ENCODE measurements around the gene ZBTB9.

Gene ZBTB9

DNA sequence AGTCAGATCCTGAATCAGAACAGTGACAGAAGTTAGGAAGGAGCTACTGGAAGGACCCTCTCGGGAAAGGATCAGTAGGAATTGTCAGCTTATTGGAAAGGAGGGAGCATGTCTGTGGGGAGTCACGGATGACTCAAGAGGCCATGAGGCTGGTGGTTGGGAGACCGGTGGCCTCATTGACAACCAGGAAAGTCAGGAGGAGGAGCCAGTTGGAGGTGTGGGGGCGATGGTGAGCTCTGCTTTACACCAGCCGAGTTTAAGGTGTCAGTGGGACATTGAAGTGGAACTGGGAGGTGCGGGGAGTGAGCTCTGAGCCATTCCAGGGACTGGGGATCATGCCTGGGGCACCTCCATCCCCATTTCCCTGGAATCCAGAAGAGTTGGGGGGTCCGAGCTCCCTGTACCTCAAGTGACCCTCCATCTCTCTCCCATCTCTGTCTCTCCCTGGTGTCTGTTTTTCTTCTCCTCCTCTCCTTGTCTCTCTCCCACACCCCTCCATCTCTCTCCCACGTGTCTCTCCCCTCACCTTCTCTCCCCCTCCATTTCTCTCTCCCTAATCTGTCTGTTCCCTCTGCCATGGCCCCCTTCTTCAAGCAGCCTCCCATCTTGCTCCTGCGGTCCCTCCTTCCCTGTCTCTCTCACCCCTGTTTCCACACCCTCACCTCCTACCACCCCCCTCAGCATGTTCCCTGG lies 14.3 kb upstream of the ZBTB9 start:
- no peaks in the 10 kb centered on the region for H3K9me3 ChIP-seq (ENCODE audit: insufficient read depth, low read depth, low read length)
- no peak overlapping the region for H3K4me3 ChIP-seq (ENCODE audit: low read length, poor library complexity, severe bottlenecking)
- no peaks in the 10 kb centered on the region for H3K27me3 ChIP-seq (ENCODE audit: insufficient read depth, low read length, poor library complexity, severe bottlenecking)
- no peak overlapping the region for H2AFZ ChIP-seq (ENCODE audit: low read length)
- no peak overlapping the region for H3K9ac ChIP-seq (ENCODE audit: low read depth, low read length, poor library complexity, severe bottlenecking)
- H3K4me1 ChIP-seq (ENCODE audit: insufficient read depth, low read length, poor library complexity, severe bottlenecking) = no peaks in the 10 kb centered on the region
- no peaks in the 10 kb centered on the region for H3K79me2 ChIP-seq (ENCODE audit: insufficient read depth, low read length)
- H3K36me3 ChIP-seq (ENCODE audit: insufficient read depth, low read length) = peaks cover 55% of the 10 kb centered on the region; the same call in 1 of the 2 replicates
- H3K4me2 ChIP-seq (ENCODE audit: low read depth, low read length, poor library complexity, severe bottlenecking) = no peak overlapping the region
- no peaks in the 10 kb centered on the region for H3F3A ChIP-seq (ENCODE audit: low read depth)
- no peaks in the 10 kb centered on the region for H4K20me1 ChIP-seq (ENCODE audit: insufficient read depth, low read length, poor library complexity, severe bottlenecking)
- TF ChIP-seq, protein P1, sequence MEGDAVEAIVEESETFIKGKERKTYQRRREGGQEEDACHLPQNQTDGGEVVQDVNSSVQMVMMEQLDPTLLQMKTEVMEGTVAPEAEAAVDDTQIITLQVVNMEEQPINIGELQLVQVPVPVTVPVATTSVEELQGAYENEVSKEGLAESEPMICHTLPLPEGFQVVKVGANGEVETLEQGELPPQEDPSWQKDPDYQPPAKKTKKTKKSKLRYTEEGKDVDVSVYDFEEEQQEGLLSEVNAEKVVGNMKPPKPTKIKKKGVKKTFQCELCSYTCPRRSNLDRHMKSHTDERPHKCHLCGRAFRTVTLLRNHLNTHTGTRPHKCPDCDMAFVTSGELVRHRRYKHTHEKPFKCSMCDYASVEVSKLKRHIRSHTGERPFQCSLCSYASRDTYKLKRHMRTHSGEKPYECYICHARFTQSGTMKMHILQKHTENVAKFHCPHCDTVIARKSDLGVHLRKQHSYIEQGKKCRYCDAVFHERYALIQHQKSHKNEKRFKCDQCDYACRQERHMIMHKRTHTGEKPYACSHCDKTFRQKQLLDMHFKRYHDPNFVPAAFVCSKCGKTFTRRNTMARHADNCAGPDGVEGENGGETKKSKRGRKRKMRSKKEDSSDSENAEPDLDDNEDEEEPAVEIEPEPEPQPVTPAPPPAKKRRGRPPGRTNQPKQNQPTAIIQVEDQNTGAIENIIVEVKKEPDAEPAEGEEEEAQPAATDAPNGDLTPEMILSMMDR (conservative IDR thresholded peaks at IDR 0.05; ENCODE audit: low read length) = no peak
- TF ChIP-seq EZH2phosphoT487 (IDR thresholded peaks at IDR 0.05; ENCODE audit: borderline replicate concordance) = no peak
- H3K9me2 ChIP-seq (replicated peaks; ENCODE audit: low read depth, low read length) = no peaks in the 10 kb centered on the region

DNA sequence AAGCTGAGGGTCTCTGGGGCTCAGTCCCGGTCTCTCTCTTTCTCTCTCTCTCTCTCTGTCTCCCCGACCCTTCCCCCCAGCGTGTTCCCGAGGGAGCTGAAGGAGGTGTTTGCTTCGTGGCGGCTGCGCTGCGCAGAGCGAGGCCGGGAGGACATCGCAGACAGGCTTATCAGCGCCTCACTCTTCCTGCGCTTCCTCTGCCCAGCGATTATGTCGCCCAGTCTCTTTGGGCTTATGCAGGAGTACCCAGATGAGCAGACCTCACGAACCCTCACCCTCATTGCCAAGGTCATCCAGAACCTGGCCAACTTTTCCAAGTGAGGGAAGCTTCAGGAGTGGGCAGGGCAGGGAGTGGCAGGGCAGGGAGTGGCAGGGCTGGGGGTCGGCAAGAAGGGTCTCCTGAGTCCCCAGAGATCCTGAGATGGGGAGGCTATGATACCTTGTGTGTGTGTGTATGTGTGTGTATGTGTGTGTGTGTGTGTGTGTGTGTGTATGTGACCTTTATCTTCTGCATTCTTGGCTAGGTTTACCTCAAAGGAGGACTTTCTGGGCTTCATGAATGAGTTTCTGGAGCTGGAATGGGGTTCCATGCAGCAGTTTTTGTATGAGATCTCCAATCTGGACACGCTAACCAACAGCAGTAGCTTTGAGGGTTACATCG lies 13.6 kb upstream of the ZBTB9 start:
- Histone ChIP-seq H3K4me2 (ENCODE audit: low read depth, low read length, poor library complexity, severe bottlenecking) (no peak overlapping the region), H3K9ac (ENCODE audit: low read depth, low read length, poor library complexity, severe bottlenecking) (no peak overlapping the region), H3K4me3 (ENCODE audit: low read length, poor library complexity, severe bottlenecking) (no peak overlapping the region), H3F3A (ENCODE audit: low read depth) (no peaks in the 10 kb centered on the region), H3K27me3 (ENCODE audit: insufficient read depth, low read length, poor library complexity, severe bottlenecking) (no peaks in the 10 kb centered on the region), H3K9me3 (ENCODE audit: insufficient read depth, low read depth, low read length) (no peaks in the 10 kb centered on the region), H3K9me2 (replicated peaks; ENCODE audit: low read depth, low read length) (no peaks in the 10 kb centered on the region), H4K20me1 (ENCODE audit: insufficient read depth, low read length, poor library complexity, severe bottlenecking) (no peaks in the 10 kb centered on the region), H3K36me3 (ENCODE audit: insufficient read depth, low read length) (peaks cover 48% of the 10 kb centered on the region; the same call in 1 of the 2 replicates), H3K79me2 (ENCODE audit: insufficient read depth, low read length) (no peaks in the 10 kb centered on the region), H3K4me1 (ENCODE audit: insufficient read depth, low read length, poor library complexity, severe bottlenecking) (no peaks in the 10 kb centered on the region), H2AFZ (ENCODE audit: low read length) (no peak overlapping the region)
- TF ChIP-seq EZH2phosphoT487 (IDR thresholded peaks at IDR 0.05; ENCODE audit: borderline replicate concordance) = no peak
- TF ChIP-seq, protein P1 (conservative IDR thresholded peaks at IDR 0.05; ENCODE audit: low read length) = no peak

DNA sequence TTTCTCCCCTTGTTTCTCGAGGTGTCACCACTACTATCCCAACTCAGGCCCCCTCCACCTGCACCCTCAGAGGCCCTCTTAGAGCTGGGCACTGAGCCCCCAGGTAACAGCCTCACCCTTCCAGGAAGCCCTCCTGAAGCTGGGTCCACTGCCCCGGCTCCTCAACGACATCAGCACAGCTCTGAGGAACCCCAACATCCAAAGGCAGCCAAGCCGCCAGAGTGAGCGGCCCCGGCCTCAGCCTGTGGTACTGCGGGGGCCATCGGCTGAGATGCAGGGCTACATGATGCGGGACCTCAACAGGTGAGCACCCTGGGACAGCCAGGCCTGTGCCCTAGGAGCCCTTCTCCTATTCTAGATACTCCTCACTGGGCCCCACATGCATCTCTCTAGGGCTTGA lies 12.9 kb upstream of the ZBTB9 start:
- Histone ChIP-seq H3F3A (ENCODE audit: low read depth) (no peaks in the 10 kb centered on the region), H4K20me1 (ENCODE audit: insufficient read depth, low read length, poor library complexity, severe bottlenecking) (no peaks in the 10 kb centered on the region), H3K9me2 (replicated peaks; ENCODE audit: low read depth, low read length) (no peaks in the 10 kb centered on the region), H3K9me3 (ENCODE audit: insufficient read depth, low read depth, low read length) (no peaks in the 10 kb centered on the region), H3K4me2 (ENCODE audit: low read depth, low read length, poor library complexity, severe bottlenecking) (no peak overlapping the region), H3K79me2 (ENCODE audit: insufficient read depth, low read length) (no peaks in the 10 kb centered on the region), H2AFZ (ENCODE audit: low read length) (no peak overlapping the region), H3K36me3 (ENCODE audit: insufficient read depth, low read length) (peaks cover 46% of the 10 kb centered on the region; the same call in 1 of the 2 replicates), H3K4me1 (ENCODE audit: insufficient read depth, low read length, poor library complexity, severe bottlenecking) (no peaks in the 10 kb centered on the region), H3K4me3 (ENCODE audit: low read length, poor library complexity, severe bottlenecking) (no peak overlapping the region), H3K27me3 (ENCODE audit: insufficient read depth, low read length, poor library complexity, severe bottlenecking) (no peaks in the 10 kb centered on the region), H3K9ac (ENCODE audit: low read depth, low read length, poor library complexity, severe bottlenecking) (no peak overlapping the region)
- TF ChIP-seq EZH2phosphoT487 (IDR thresholded peaks at IDR 0.05; ENCODE audit: borderline replicate concordance) = no peak
- TF ChIP-seq, protein P1 (conservative IDR thresholded peaks at IDR 0.05; ENCODE audit: low read length) = no peak
